Keratinocyte (primary cell): ENCODE data around the gene IREB2. TPM values are rescaled to one million over a fixed set of nuclear protein-coding genes. Genes with fewer than 3 reads are reported as not detected.

Experiments
- DNase-seq: peaks from one replicate; pipeline ENCODE4 v3.0.0-alpha.2; 2011; ENCODE audit warnings: low read depth, missing footprints, low spot score
- FAIRE-seq: peaks from 2 replicates; lab custom pipeline; 2011; peaks lifted over from hg19 to GRCh38; lab: Jason Lieb, UNC
- H2AFZ ChIP-seq: 2 replicates; pipeline ENCODE4 v1.6.0; 2012; ENCODE audit warnings: low read length, control low read depth, inconsistent platforms; ENCODE audit not compliant: control insufficient read depth
- H3K27ac ChIP-seq: 2 replicates; pipeline ENCODE4 v1.5.1; 2011; ENCODE audit warnings: low read length; ENCODE audit not compliant: control insufficient read depth, insufficient read depth
- H3K27me3 ChIP-seq: 3 replicates; pipeline ENCODE4 v1.6.0; 2011; ENCODE audit warnings: low read length; ENCODE audit not compliant: control insufficient read depth, insufficient read depth; ENCODE audit errors: extremely low read depth
- H3K36me3 ChIP-seq, 2 experiments: 2 replicates in 1 of 2; 3 replicates in 1 of 2; pipeline ENCODE4 v1.5.1; 2011; ENCODE audit warnings: low read length in 2 of 2, mild to moderate bottlenecking in 1 of 2; ENCODE audit not compliant: control insufficient read depth in 2 of 2, insufficient read depth in 2 of 2; ENCODE audit errors: extremely low read depth in 1 of 2
- H3K4me1 ChIP-seq: 3 replicates; pipeline ENCODE4 v1.5.1; 2011; ENCODE audit warnings: low read length; ENCODE audit not compliant: control insufficient read depth, insufficient read depth; ENCODE audit errors: extremely low read depth
- H3K4me2 ChIP-seq: 3 replicates; pipeline ENCODE4 v1.6.0; 2011; ENCODE audit warnings: low read depth, low read length; ENCODE audit not compliant: control insufficient read depth, insufficient read depth; ENCODE audit errors: extremely low read depth
- H3K4me3 ChIP-seq, 3 experiments: fragments of 200-600 bp in 1 of 3; sonication (generic) in 1 of 3; 2 replicates in 2 of 3; 3 replicates in 1 of 3; pipeline ENCODE4 v1.5.1; 2011 to 2016; ENCODE audit warnings: low read length in 3 of 3, mild to moderate bottlenecking in 3 of 3, control low read depth in 2 of 3, inconsistent platforms in 1 of 3, low read depth in 1 of 3, mixed read lengths in 1 of 3, mixed run types in 1 of 3, moderate library complexity in 1 of 3; ENCODE audit not compliant: control insufficient read depth in 2 of 3, insufficient read depth in 2 of 3; ENCODE audit errors: extremely low read depth in 1 of 3
- H3K79me2 ChIP-seq: 2 replicates; pipeline ENCODE4 v1.6.0; 2012; ENCODE audit warnings: low read length; ENCODE audit not compliant: control insufficient read depth, insufficient read depth
- H3K9ac ChIP-seq: 3 replicates; pipeline ENCODE4 v1.6.0; 2011; ENCODE audit warnings: low read length; ENCODE audit not compliant: control insufficient read depth, insufficient read depth; ENCODE audit errors: extremely low read depth
- H3K9me1 ChIP-seq: 3 replicates; pipeline ENCODE4 v1.6.0; 2011; ENCODE audit warnings: low read length; ENCODE audit not compliant: control insufficient read depth, insufficient read depth; ENCODE audit errors: extremely low read depth
- H3K9me3 ChIP-seq: 2 replicates; pipeline ENCODE4 v1.5.1; 2012; ENCODE audit warnings: low read depth, low read length; ENCODE audit not compliant: control insufficient read depth
- H4K20me1 ChIP-seq: 3 replicates; pipeline ENCODE4 v1.6.0; 2011; ENCODE audit warnings: low read length; ENCODE audit not compliant: control insufficient read depth, insufficient read depth; ENCODE audit errors: extremely low read depth
- CTCF ChIP-seq, 3 experiments: IDR thresholded peaks in 1 of 3; conservative IDR thresholded peaks in 1 of 3; optimal IDR thresholded peaks in 1 of 3; 2 replicates in 2 of 3; 3 replicates in 1 of 3; pipeline versions ENCODE3 to v1.5.1; 2011; ENCODE audit warnings: low read length in 3 of 3, mild to moderate bottlenecking in 3 of 3, moderate library complexity in 2 of 3, control low read depth in 1 of 3, inconsistent platforms in 1 of 3; ENCODE audit not compliant: insufficient read depth in 2 of 3; ENCODE audit errors: extremely low read depth in 1 of 3
- EZH2 ChIP-seq: IDR thresholded peaks from one replicate; pipeline ENCODE4 v1.6.1; 2012; ENCODE audit warnings: inconsistent platforms, mild to moderate bottlenecking, low read length, moderate library complexity
- dilution Hi-C: fragments of 300-500 bp; cut with MboI; formaldehyde crosslinking; loops from one replicate; pipeline ENCODE4 v1.7.0; 2020; ENCODE audit warnings: low sequenced_read_pairs; ENCODE audit not compliant: extremely low pct_ligation_motif_present
- polyA plus RNA-seq, 5 experiments: library from polyadenylated mRNA; depleted of rRNA in 3 of 5; stranded (reverse) in 3 of 5; stranded (forward) in 1 of 5; unstranded in 1 of 5; fragments of >200 nt; gene quantifications; 1 replicate in 1 of 5; 2 replicates in 3 of 5; 3 replicates in 1 of 5; pipeline versions ENCODE4 v1.2.1 to v1.2.3, GENCODE V29; 2011 to 2012; ENCODE audit warnings: missing spikeins in 2 of 5, low read depth in 1 of 5, low replicate concordance in 1 of 5

IREB2 gene
- polyA plus RNA-seq, 1 donor (not counting 4 experiments of a cell fraction or from before 2014, with no cell fraction given), result 20.5 TPM

- Histone ChIP-seq H3K4me2 (no peak overlapping the region), H3K27ac (no peak overlapping the region), H4K20me1 (peaks cover 4% of the 10 kb centered on the region), H3K4me3 (no peak overlapping the region), H3K9ac (no peak overlapping the region), H3K9me1 (peaks cover 2% of the 10 kb centered on the region), H3K36me3 (peaks cover 4 to 13% of the 10 kb centered on the region in 2 experiments), H3K9me3 (no peaks in the 10 kb centered on the region), H2AFZ (no peak overlapping the region), H3K79me2 (peaks cover 85% of the 10 kb centered on the region), H3K27me3 (no peaks in the 10 kb centered on the region), H3K4me1 (peaks cover 19% of the 10 kb centered on the region)
- no peak for DNase-seq
- no peak for FAIRE-seq
- dilution Hi-C loops, result no loop called here
- TF ChIP-seq CTCF (optimal IDR thresholded peaks at IDR 0.05 in 1 of 3, IDR thresholded peaks at IDR 0.05 in 1 of 3, conservative IDR thresholded peaks at IDR 0.05 in 1 of 3; ENCODE audit: extremely low read depth in 1 of 3, insufficient read depth in 2 of 3, low read length in 3 of 3) (no peak), EZH2 (no peak)
Observed at GRCh38 chr15:78446551-78446950, 8.5 kb downstream of the IREB2 start.

- Histone ChIP-seq H3K4me2 (peak overlapping the region; percentile 14), H3K27ac (peak overlapping the region; percentile 10), H3K4me3 (no peak overlapping the region), H2AFZ (no peak overlapping the region), H3K9me3 (no peaks in the 10 kb centered on the region), H4K20me1 (peaks cover 4% of the 10 kb centered on the region), H3K9ac (peak overlapping the region; percentile 4), H3K36me3 (peaks cover 4 to 6% of the 10 kb centered on the region in 2 experiments), H3K4me1 (peaks cover 19% of the 10 kb centered on the region), H3K79me2 (peaks cover 87% of the 10 kb centered on the region), H3K27me3 (no peaks in the 10 kb centered on the region), H3K9me1 (peaks cover 2% of the 10 kb centered on the region)
- TF ChIP-seq EZH2, result no peak
- TF ChIP-seq CTCF (optimal IDR thresholded peaks at IDR 0.05 in 1 of 3, IDR thresholded peaks at IDR 0.05 in 1 of 3, conservative IDR thresholded peaks at IDR 0.05 in 1 of 3; ENCODE audit: extremely low read depth in 1 of 3, insufficient read depth in 2 of 3, low read length in 3 of 3), result no peak
- no peak for DNase-seq
- FAIRE-seq, result no peak
- dilution Hi-C loops, result no loop called here
Observed at GRCh38 chr15:78448441-78449219, 10.6 kb downstream of the IREB2 start.
